H1 (cell line): ENCODE results near the gene ATXN2. TPM values are rescaled to one million over a fixed set of nuclear protein-coding genes. Genes with fewer than 3 reads are reported as not detected.

ENCODE experiments used
- CTCF ChIA-PET: fragments of 300-600 bp; sonication (Branson Sonifier 250); formaldehyde crosslinking; loops from one replicate; lab custom pipeline; 2021; ENCODE audit not compliant: partially characterized antibody; lab: Charles Lee
- POLR2A ChIA-PET: fragments of 300-600 bp; sonication (Branson Sonifier 250); formaldehyde crosslinking; loops from one replicate; lab custom pipeline; 2021; ENCODE audit warnings: inconsistent platforms; ENCODE audit not compliant: partially characterized antibody; lab: Charles Lee
- DNase-seq, 2 experiments: peaks; one replicate each; pipeline versions ENCODE4 v3.0.0 to v3.0.0-alpha.2; 2010 to 2022; ENCODE audit warnings: low spot score in 2 of 2, low read depth in 1 of 2, mixed read lengths in 1 of 2
- FAIRE-seq: peaks from 2 replicates; lab custom pipeline; 2011; peaks lifted over from hg19 to GRCh38; lab: Jason Lieb, UNC
- H2AFZ ChIP-seq: 2 replicates; pipeline ENCODE4 v1.8.1; 2012; ENCODE audit warnings: low read length, inconsistent platforms
- H2AK5ac ChIP-seq: 2 replicates; pipeline ENCODE4 v1.6.1; 2013; ENCODE audit warnings: low read depth, low read length
- H2BK120ac ChIP-seq: replicated peaks from 2 replicates; pipeline ENCODE3; 2013; ENCODE audit warnings: low read depth, low read length, inconsistent platforms
- H2BK12ac ChIP-seq: 2 replicates; pipeline ENCODE4 v1.6.1; 2013; ENCODE audit warnings: low read depth, low read length
- H2BK15ac ChIP-seq: 2 replicates; pipeline ENCODE4 v1.6.1; 2013; ENCODE audit warnings: low read length
- H2BK20ac ChIP-seq: 2 replicates; pipeline ENCODE4 v1.6.1; 2013; ENCODE audit warnings: low read length
- H2BK5ac ChIP-seq: 2 replicates; pipeline ENCODE4 v1.6.1; 2013; ENCODE audit warnings: low read depth, low read length
- H3K14ac ChIP-seq: 2 replicates; pipeline ENCODE4 v1.6.1; 2013; ENCODE audit warnings: inconsistent platforms; ENCODE audit not compliant: insufficient read length
- H3K18ac ChIP-seq: 2 replicates; pipeline ENCODE4 v1.6.1; 2013; ENCODE audit warnings: low read length; ENCODE audit errors: extremely low read depth
- H3K23ac ChIP-seq: 2 replicates; pipeline ENCODE4 v1.6.1; 2013; ENCODE audit warnings: inconsistent platforms; ENCODE audit not compliant: insufficient read length
- H3K23me2 ChIP-seq: 2 replicates; pipeline ENCODE4 v1.6.1; 2013; ENCODE audit warnings: low read depth, low read length
- H3K27ac ChIP-seq: 2 replicates; pipeline ENCODE4 v1.6.1; 2011; ENCODE audit warnings: low read depth, low read length, inconsistent platforms
- H3K27me3 ChIP-seq, 4 experiments: replicated peaks in 1 of 4; 1 replicate in 1 of 4; 2 replicates in 3 of 4; pipeline versions ENCODE4 v1.6.1 to v1.8.1; 2011 to 2013; ENCODE audit warnings: low read length in 3 of 4, mild to moderate bottlenecking in 3 of 4, inconsistent platforms in 2 of 4, mixed read lengths in 2 of 4, moderate library complexity in 1 of 4; ENCODE audit not compliant: control insufficient read depth in 3 of 4, insufficient read depth in 3 of 4; ENCODE audit errors: extremely low read depth in 1 of 4
- H3K36me3 ChIP-seq, 4 experiments: 2 replicates each; pipeline versions ENCODE4 v1.6.1 to v1.8.1; 2011 to 2013; ENCODE audit warnings: mild to moderate bottlenecking in 4 of 4, low read length in 3 of 4, moderate library complexity in 2 of 4, control low read depth in 1 of 4, inconsistent platforms in 1 of 4; ENCODE audit not compliant: insufficient read depth in 4 of 4, control insufficient read depth in 2 of 4
- H3K4ac ChIP-seq: replicated peaks from 2 replicates; pipeline ENCODE3; 2013; ENCODE audit warnings: low read length, low read depth, mixed read lengths, inconsistent platforms; ENCODE audit not compliant: insufficient read length
- H3K4me1 ChIP-seq, 4 experiments: replicated peaks in 1 of 4; 1 replicate in 1 of 4; 2 replicates in 3 of 4; pipeline versions ENCODE4 v1.6.1 to v1.8.1; 2011 to 2013; ENCODE audit warnings: low read length in 3 of 4, inconsistent platforms in 2 of 4, mixed read lengths in 1 of 4; ENCODE audit not compliant: insufficient read depth in 4 of 4, control insufficient read depth in 3 of 4
- H3K4me2 ChIP-seq, 2 experiments: 2 replicates each; pipeline versions ENCODE4 v1.6.1 to v1.8.1; 2011 to 2013; ENCODE audit warnings: low read depth in 2 of 2, low read length in 2 of 2, control low read depth in 1 of 2, inconsistent platforms in 1 of 2, mild to moderate bottlenecking in 1 of 2; ENCODE audit not compliant: insufficient read depth in 1 of 2
- H3K4me3 ChIP-seq, 4 experiments: fragments of 200-600, 300-600 bp in 1 of 4; sonication (generic), shearing (Covaris generic), sonication (Bioruptor Twin) in 1 of 4; 2 replicates each; pipeline versions ENCODE4 v1.5.1 to v1.8.1; 2011 to 2016; ENCODE audit warnings: low read length in 4 of 4, low read depth in 3 of 4, control low read depth in 2 of 4, inconsistent platforms in 2 of 4, mild to moderate bottlenecking in 2 of 4, mixed read lengths in 1 of 4, moderate library complexity in 1 of 4; ENCODE audit not compliant: insufficient read depth in 2 of 4; ENCODE audit errors: extremely low read depth in 1 of 4
- H3K56ac ChIP-seq: replicated peaks from 2 replicates; pipeline ENCODE3; 2013; ENCODE audit warnings: low read depth, mild to moderate bottlenecking, mixed read lengths, low read length, inconsistent platforms; ENCODE audit not compliant: insufficient read length
- H3K79me1 ChIP-seq: 2 replicates; pipeline ENCODE4 v1.6.1; 2013; ENCODE audit warnings: low read depth, low read length, control low read depth
- H3K79me2 ChIP-seq, 2 experiments: 2 replicates each; pipeline versions ENCODE4 v1.6.1 to v1.8.1; 2012 to 2013; ENCODE audit warnings: low read length in 2 of 2, mild to moderate bottlenecking in 2 of 2, inconsistent platforms in 1 of 2; ENCODE audit not compliant: insufficient read depth in 2 of 2, control insufficient read depth in 1 of 2
- H3K9ac ChIP-seq, 4 experiments: replicated peaks in 1 of 4; 1 replicate in 1 of 4; 2 replicates in 3 of 4; pipeline versions ENCODE4 v1.6.1 to v1.8.1; 2011 to 2013; ENCODE audit warnings: low read depth in 3 of 4, low read length in 3 of 4, control low read depth in 2 of 4, mild to moderate bottlenecking in 2 of 4, moderate library complexity in 2 of 4, inconsistent platforms in 1 of 4; ENCODE audit errors: extremely low read depth in 1 of 4
- H3K9me3 ChIP-seq, 2 experiments: 2 replicates each; pipeline versions ENCODE4 v1.6.1 to v1.8.1; 2012 to 2013; ENCODE audit warnings: mild to moderate bottlenecking in 2 of 2, moderate library complexity in 2 of 2, control low read depth in 1 of 2, inconsistent platforms in 1 of 2, low read depth in 1 of 2, low read length in 1 of 2, mixed read lengths in 1 of 2; ENCODE audit not compliant: insufficient read depth in 2 of 2
- H4K20me1 ChIP-seq, 2 experiments: replicated peaks in 1 of 2; 2 replicates each; pipeline versions ENCODE3 to v1.8.1; 2011 to 2013; ENCODE audit warnings: inconsistent platforms in 2 of 2, low read length in 2 of 2, mild to moderate bottlenecking in 1 of 2; ENCODE audit not compliant: insufficient read depth in 2 of 2, control insufficient read depth in 1 of 2
- H4K5ac ChIP-seq: 2 replicates; pipeline ENCODE4 v1.6.1; 2013; ENCODE audit warnings: low read length, low read depth, mixed read lengths, inconsistent platforms; ENCODE audit not compliant: insufficient read length
- H4K8ac ChIP-seq: 2 replicates; pipeline ENCODE4 v1.8.0; 2013; ENCODE audit warnings: mild to moderate bottlenecking, moderate library complexity, low read length, inconsistent platforms; ENCODE audit not compliant: insufficient read depth; ENCODE audit errors: extremely low read depth
- H4K91ac ChIP-seq: replicated peaks from 2 replicates; pipeline ENCODE3; 2013; ENCODE audit warnings: low read length, mixed read lengths, inconsistent platforms; ENCODE audit not compliant: insufficient read length
- EZH2 ChIP-seq: fragments of 200-600 bp; sonication (generic); IDR thresholded peaks from 2 replicates; pipeline ENCODE4 v1.7.1; 2012; ENCODE audit warnings: low read depth, mild to moderate bottlenecking, moderate library complexity, low read length, inconsistent platforms; ENCODE audit not compliant: severe bottlenecking
- WGBS, 2 experiments: shearing (Covaris generic) in 1 of 2; methylation state at CpG; one replicate each; pipeline versions ENCODE4 v1.1.6 to v1.1.7; 2013 to 2015; ENCODE audit warnings: low lambda C conversion rate in 2 of 2, mixed read lengths in 2 of 2, inconsistent platforms in 1 of 2, low coverage in 1 of 2, missing lambda C conversion rate in 1 of 2; ENCODE audit not compliant: insufficient replicate concordance in 2 of 2, insufficient coverage in 1 of 2, insufficient read length in 1 of 2; ENCODE audit errors: extremely low coverage in 1 of 2, missing lambda C conversion rate in 1 of 2; 5-methylcytosine and 5-hydroxymethylcytosine counted together
- polyA plus RNA-seq, 7 experiments: library from polyadenylated mRNA; depleted of rRNA in 3 of 7; stranded (reverse) in 5 of 7; unstranded in 2 of 7; fragments of >200 nt in 5 of 7; fragments of 200-250 nt in 2 of 7; gene quantifications; 1 replicate in 5 of 7; 2 replicates in 1 of 7; 4 replicates in 1 of 7; pipeline versions ENCODE4 v1.2.1 to v1.2.3, GENCODE V29; 2011 to 2013; ENCODE audit warnings: missing spikeins in 2 of 7, mixed read lengths in 2 of 7
- total RNA-seq: library from RNA; stranded (reverse); fragmentation: NEBNext Ultra II Directional; extraction: Animal tissue kit (Norgen Biotek cat#: 25700); gene quantifications from 2 replicates; pipeline ENCODE4 v1.2.1, GENCODE V29; 2021

Gene ATXN2
- total and polyA plus RNA-seq, 2 of the 8 experiments (the other 6 are each of a cell fraction or from before 2014, with no cell fraction given) = 46.6 to 80.7 TPM

- Histone ChIP-seq H3K4me2 (no peak overlapping the region), H3K9ac (no peak overlapping the region), H4K91ac (no peak overlapping the region), H3K9me3 (no peaks in the 10 kb centered on the region), H2AFZ (no peak overlapping the region), H3K27me3 (no peaks in the 10 kb centered on the region; a peak in 1 of 7 replicates), H3K4me1 (peaks cover 4 to 33% (median 19%) of the 10 kb centered on the region in 4 experiments), H3K79me2 (peaks cover 4 to 72% of the 10 kb centered on the region in 2 experiments; a peak in 3 of 4 replicates), H2BK5ac (no peak overlapping the region), H3K23me2 (no peaks in the 10 kb centered on the region; the same call in 1 of the 2 replicates), H3K18ac (no peak overlapping the region), H3K4me3 (no peak overlapping the region), H3K79me1 (peaks cover 15% of the 10 kb centered on the region), H3K4ac (no peak overlapping the region), H3K14ac (no peak overlapping the region), H4K20me1 (peaks cover 4 to 11% of the 10 kb centered on the region in 2 experiments), H3K27ac (no peak overlapping the region), H2AK5ac (no peak overlapping the region), H2BK20ac (no peak overlapping the region), H4K5ac (no peak overlapping the region), H3K23ac (no peak overlapping the region), H2BK15ac (no peak overlapping the region), H3K56ac (no peak overlapping the region), H2BK12ac (no peak overlapping the region), H2BK120ac (no peak overlapping the region), H3K36me3 (no peaks in the 10 kb centered on the region), H4K8ac (peak overlapping the region; percentile 11; the same call in 1 of the 2 replicates)
- FAIRE-seq (no peak), DNase-seq (no peak)
- 96% methylated on average over 7 of the region's 7 CpGs; no CpG with 5 or more reads in 1 of the 2 experiments for WGBS, 2 experiments
- ChIA-PET POLR2A (interaction anchor here (1.1 to 4.9 kb wide), 4 partner anchors 12 to 29 kb away, joined by 4 to 29 read pairs (median 4); no protein-coding TSS in a partner anchor), CTCF (interaction anchor here (0.6 to 11.1 kb wide), 9 partner anchors 14 to 495 kb away, joined by 3 to 189 read pairs (median 3); no protein-coding TSS in a partner anchor)
- TF ChIP-seq EZH2 = no peak
Observed at GRCh38 chr12:111427417-111428074, 171.6 kb downstream of the ATXN2 start.
